ENCODE results near the gene FADS2. TPM values are rescaled to one million over a fixed set of nuclear protein-coding genes. Genes with fewer than 3 reads are reported as not detected.

The FADS2 gene
- total and polyA plus RNA-seq, 2 experiments from 2014 or later: 124 to 392 TPM

DNA sequence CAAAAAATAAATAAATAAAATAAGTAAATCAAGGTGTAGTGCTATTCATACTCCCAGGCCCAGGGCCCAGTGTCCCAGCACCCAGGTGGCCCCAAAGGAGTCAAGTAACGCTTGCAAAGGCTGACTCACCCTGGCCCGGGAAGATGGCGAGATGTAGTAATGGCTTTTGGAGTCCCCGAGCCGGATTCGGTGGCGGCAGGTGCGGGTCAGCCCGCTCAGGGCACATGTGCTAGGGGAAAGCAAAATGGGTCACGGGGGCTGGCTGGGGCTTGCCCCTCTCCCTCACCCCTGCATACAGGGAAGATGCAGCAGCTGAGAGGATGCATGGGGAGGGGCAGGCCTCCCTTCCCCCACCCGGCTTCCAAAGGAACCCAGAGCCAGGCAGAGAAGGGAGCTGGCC lies 74.2 kb downstream of the FADS2 start (continued):
- no peak for TF ChIP-seq STAT1 (IDR thresholded peaks at IDR 0.05; ENCODE audit: unreplicated experiment)
- no peak for TF ChIP-seq EZH2phosphoT487 (IDR thresholded peaks at IDR 0.05; ENCODE audit: unreplicated experiment)
- TF ChIP-seq, protein P1, sequence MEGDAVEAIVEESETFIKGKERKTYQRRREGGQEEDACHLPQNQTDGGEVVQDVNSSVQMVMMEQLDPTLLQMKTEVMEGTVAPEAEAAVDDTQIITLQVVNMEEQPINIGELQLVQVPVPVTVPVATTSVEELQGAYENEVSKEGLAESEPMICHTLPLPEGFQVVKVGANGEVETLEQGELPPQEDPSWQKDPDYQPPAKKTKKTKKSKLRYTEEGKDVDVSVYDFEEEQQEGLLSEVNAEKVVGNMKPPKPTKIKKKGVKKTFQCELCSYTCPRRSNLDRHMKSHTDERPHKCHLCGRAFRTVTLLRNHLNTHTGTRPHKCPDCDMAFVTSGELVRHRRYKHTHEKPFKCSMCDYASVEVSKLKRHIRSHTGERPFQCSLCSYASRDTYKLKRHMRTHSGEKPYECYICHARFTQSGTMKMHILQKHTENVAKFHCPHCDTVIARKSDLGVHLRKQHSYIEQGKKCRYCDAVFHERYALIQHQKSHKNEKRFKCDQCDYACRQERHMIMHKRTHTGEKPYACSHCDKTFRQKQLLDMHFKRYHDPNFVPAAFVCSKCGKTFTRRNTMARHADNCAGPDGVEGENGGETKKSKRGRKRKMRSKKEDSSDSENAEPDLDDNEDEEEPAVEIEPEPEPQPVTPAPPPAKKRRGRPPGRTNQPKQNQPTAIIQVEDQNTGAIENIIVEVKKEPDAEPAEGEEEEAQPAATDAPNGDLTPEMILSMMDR (conservative IDR thresholded peaks at IDR 0.05; ENCODE audit: low read depth in 2 of 2): no peak
- TF ChIP-seq EZH2 (IDR thresholded peaks at IDR 0.05; ENCODE audit: low read depth, unreplicated experiment): no peak

DNA sequence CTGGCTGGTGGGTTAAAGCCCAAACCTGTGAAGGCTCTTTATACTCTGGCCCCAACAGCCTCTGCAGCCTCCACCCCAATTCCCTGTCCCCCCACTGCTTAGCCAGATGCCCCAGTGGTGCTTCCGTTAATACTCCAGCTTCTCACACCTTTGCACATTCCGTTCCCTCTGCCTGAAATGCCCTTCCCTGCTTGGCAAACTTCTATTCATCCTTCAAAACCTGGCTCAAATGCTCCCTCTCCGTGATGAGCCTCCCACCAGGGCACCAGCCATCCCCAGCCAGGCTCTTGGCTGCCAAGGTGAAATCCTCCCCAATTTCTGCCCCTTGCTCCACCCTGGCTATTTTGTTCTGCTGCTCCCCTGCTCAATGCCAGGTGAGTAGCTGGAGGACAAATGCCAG lies 75.7 kb downstream of the FADS2 start:
- no peak overlapping the region for H2AFZ ChIP-seq
- no peak for DNase-seq (ENCODE audit: low spot score)
- Mint-ChIP-seq H3K9me3 (no peaks in the 10 kb centered on the region; the same call in 2 of the 3 replicates), H3K4me1 (peaks cover 30% of the 10 kb centered on the region), H3K27ac (no peak overlapping the region), H3K4me3 (peak overlapping the region; percentile 54), H3K27me3 (ENCODE audit: insufficient read depth, low read depth, poor library complexity) (peaks cover 7% of the 10 kb centered on the region), H3K36me3 (ENCODE audit: low read depth) (no peaks in the 10 kb centered on the region)
- no peaks in the 10 kb centered on the region for H3K9me2 ChIP-seq (ENCODE audit: insufficient read depth)
- H3F3A ChIP-seq (replicated peaks; ENCODE audit: low read depth): no peaks in the 10 kb centered on the region
- H3K27ac ChIP-seq (ENCODE audit: low read depth): no peak overlapping the region
- H3K4me2 ChIP-seq: peak overlapping the region; percentile 57; the same call in 1 of the 2 replicates
- no peak for ATAC-seq
- no peaks in the 10 kb centered on the region for H4K20me1 ChIP-seq (replicated peaks; ENCODE audit: insufficient read depth)
- no peaks in the 10 kb centered on the region for H3K79me2 ChIP-seq (replicated peaks; ENCODE audit: insufficient read depth)
- H3K36me3 ChIP-seq (ENCODE audit: insufficient read depth): no peaks in the 10 kb centered on the region; the same call in 1 of the 2 replicates
- H3K27me3 ChIP-seq (ENCODE audit: insufficient read depth): no peaks in the 10 kb centered on the region
- H3K4me1 ChIP-seq (ENCODE audit: insufficient read depth): peaks cover 7% of the 10 kb centered on the region
- 0 out of 2 replicates have a peak overlapping the region, but pooled peaks have one; percentile 23 for H3K4me3 ChIP-seq
- TF ChIP-seq EZH2phosphoT487 (IDR thresholded peaks at IDR 0.05; ENCODE audit: unreplicated experiment) (no peak), STAT1 (IDR thresholded peaks at IDR 0.05; ENCODE audit: unreplicated experiment) (no peak), JUNB (IDR thresholded peaks at IDR 0.05; ENCODE audit: unreplicated experiment) (no peak), EZH2 (IDR thresholded peaks at IDR 0.05; ENCODE audit: low read depth, unreplicated experiment) (no peak), ZNF114 (CRISPR knock-in tag; IDR thresholded peaks at IDR 0.05) (no peak), CREB1 (CRISPR knock-in tag; IDR thresholded peaks at IDR 0.05; ENCODE audit: low read depth) (no peak), NANOG (IDR thresholded peaks at IDR 0.05; ENCODE audit: borderline replicate concordance) (no peak)
- TF ChIP-seq, protein P1 (conservative IDR thresholded peaks at IDR 0.05; ENCODE audit: low read depth in 2 of 2): no peak
- TF ChIP-seq, protein P2, sequence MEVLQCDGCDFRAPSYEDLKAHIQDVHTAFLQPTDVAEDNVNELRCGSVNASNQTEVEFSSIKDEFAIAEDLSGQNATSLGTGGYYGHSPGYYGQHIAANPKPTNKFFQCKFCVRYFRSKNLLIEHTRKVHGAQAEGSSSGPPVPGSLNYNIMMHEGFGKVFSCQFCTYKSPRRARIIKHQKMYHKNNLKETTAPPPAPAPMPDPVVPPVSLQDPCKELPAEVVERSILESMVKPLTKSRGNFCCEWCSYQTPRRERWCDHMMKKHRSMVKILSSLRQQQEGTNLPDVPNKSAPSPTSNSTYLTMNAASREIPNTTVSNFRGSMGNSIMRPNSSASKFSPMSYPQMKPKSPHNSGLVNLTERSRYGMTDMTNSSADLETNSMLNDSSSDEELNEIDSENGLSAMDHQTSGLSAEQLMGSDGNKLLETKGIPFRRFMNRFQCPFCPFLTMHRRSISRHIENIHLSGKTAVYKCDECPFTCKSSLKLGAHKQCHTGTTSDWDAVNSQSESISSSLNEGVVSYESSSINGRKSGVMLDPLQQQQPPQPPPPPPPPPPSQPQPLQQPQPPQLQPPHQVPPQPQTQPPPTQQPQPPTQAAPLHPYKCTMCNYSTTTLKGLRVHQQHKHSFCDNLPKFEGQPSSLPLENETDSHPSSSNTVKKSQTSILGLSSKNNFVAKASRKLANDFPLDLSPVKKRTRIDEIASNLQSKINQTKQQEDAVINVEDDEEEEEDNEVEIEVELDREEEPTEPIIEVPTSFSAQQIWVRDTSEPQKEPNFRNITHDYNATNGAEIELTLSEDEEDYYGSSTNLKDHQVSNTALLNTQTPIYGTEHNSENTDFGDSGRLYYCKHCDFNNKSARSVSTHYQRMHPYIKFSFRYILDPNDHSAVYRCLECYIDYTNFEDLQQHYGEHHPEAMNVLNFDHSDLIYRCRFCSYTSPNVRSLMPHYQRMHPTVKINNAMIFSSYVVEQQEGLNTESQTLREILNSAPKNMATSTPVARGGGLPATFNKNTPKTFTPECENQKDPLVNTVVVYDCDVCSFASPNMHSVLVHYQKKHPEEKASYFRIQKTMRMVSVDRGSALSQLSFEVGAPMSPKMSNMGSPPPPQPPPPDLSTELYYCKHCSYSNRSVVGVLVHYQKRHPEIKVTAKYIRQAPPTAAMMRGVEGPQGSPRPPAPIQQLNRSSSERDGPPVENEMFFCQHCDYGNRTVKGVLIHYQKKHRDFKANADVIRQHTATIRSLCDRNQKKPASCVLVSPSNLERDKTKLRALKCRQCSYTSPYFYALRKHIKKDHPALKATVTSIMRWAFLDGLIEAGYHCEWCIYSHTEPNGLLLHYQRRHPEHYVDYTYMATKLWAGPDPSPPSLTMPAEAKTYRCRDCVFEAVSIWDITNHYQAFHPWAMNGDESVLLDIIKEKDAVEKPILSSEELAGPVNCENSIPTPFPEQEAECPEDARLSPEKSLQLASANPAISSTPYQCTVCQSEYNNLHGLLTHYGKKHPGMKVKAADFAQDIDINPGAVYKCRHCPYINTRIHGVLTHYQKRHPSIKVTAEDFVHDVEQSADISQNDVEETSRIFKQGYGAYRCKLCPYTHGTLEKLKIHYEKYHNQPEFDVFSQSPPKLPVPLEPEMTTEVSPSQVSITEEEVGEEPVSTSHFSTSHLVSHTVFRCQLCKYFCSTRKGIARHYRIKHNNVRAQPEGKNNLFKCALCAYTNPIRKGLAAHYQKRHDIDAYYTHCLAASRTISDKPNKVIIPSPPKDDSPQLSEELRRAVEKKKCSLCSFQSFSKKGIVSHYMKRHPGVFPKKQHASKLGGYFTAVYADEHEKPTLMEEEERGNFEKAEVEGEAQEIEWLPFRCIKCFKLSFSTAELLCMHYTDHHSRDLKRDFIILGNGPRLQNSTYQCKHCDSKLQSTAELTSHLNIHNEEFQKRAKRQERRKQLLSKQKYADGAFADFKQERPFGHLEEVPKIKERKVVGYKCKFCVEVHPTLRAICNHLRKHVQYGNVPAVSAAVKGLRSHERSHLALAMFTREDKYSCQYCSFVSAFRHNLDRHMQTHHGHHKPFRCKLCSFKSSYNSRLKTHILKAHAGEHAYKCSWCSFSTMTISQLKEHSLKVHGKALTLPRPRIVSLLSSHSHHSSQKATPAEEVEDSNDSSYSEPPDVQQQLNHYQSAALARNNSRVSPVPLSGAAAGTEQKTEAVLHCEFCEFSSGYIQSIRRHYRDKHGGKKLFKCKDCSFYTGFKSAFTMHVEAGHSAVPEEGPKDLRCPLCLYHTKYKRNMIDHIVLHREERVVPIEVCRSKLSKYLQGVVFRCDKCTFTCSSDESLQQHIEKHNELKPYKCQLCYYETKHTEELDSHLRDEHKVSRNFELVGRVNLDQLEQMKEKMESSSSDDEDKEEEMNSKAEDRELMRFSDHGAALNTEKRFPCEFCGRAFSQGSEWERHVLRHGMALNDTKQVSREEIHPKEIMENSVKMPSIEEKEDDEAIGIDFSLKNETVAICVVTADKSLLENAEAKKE (CRISPR knock-in tag; IDR thresholded peaks at IDR 0.05): no peak
- TF ChIP-seq, protein P3, sequence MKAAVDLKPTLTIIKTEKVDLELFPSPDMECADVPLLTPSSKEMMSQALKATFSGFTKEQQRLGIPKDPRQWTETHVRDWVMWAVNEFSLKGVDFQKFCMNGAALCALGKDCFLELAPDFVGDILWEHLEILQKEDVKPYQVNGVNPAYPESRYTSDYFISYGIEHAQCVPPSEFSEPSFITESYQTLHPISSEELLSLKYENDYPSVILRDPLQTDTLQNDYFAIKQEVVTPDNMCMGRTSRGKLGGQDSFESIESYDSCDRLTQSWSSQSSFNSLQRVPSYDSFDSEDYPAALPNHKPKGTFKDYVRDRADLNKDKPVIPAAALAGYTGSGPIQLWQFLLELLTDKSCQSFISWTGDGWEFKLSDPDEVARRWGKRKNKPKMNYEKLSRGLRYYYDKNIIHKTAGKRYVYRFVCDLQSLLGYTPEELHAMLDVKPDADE (IDR thresholded peaks at IDR 0.05): no peak
